ENCODE data around the gene APEH. TPM values are rescaled to one million over a fixed set of nuclear protein-coding genes. Genes with fewer than 3 reads are reported as not detected.
A peak's percentile ranks its signal among the peaks of the same experiment; 100 is the strongest.

APEH gene
- total and polyA plus RNA-seq, 9 of the 15 experiments (the other 6 are each of a cell fraction or from before 2014, with no cell fraction given), result 70.9 to 177 (median 117) TPM

DNA sequence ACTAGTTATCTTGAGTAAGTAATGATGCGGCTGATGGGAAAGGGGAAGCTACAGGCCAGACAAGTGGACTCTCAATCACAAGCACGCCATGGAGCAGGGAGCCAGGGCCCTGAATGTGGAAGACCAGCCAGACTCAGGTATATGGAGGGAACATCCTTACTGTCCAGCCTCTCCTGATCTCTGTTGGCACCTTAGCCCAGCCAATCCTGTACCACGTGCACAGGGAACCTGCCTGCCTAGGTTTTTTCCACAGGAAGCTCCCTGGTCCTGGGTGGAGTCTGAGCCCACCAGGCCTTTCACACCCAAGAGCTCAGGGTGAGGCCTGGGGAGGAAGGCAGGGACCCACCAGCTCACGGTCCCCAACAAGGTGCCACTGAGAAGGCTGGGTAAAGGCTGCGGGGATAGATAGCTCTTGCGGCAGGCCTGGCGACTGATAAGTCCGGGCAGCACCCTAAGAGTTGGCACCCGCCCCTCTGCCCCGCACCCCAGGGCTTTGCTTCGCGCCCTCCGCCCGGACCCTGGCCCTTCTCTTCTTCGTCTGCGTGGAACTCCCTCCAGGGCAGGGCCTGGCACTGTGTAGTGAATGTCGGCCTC is 933 bp upstream of the APEH start (continued):
- TF ChIP-seq MEF2D (tag; conservative IDR thresholded peaks at IDR 0.05; ENCODE audit: low read depth), result 0 out of 2 replicates have a peak, but pooled peaks have one; percentile 14
- TF ChIP-seq, protein P1, sequence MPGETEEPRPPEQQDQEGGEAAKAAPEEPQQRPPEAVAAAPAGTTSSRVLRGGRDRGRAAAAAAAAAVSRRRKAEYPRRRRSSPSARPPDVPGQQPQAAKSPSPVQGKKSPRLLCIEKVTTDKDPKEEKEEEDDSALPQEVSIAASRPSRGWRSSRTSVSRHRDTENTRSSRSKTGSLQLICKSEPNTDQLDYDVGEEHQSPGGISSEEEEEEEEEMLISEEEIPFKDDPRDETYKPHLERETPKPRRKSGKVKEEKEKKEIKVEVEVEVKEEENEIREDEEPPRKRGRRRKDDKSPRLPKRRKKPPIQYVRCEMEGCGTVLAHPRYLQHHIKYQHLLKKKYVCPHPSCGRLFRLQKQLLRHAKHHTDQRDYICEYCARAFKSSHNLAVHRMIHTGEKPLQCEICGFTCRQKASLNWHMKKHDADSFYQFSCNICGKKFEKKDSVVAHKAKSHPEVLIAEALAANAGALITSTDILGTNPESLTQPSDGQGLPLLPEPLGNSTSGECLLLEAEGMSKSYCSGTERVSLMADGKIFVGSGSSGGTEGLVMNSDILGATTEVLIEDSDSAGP (CRISPR knock-in tag; IDR thresholded peaks at IDR 0.05), result no peak
- no peak for TF ChIP-seq COPS2 (conservative IDR thresholded peaks at IDR 0.05)
- no peak for TF ChIP-seq RBM17 (IDR thresholded peaks at IDR 0.05; ENCODE audit: borderline replicate concordance, low read depth, low read length)
- no peak for TF ChIP-seq C11orf30 (IDR thresholded peaks at IDR 0.05; ENCODE audit: low read depth)
- TF ChIP-seq HCFC1 (IDR thresholded peaks at IDR 0.05; ENCODE audit: low read depth, low read length), result no peak
- no peak for TF ChIP-seq HDAC1 (IDR thresholded peaks at IDR 0.05)
- no peak for TF ChIP-seq MXI1 (IDR thresholded peaks at IDR 0.05; ENCODE audit: low read depth, low read length)
- TF ChIP-seq KAT2B (IDR thresholded peaks at IDR 0.05; ENCODE audit: low read depth, low read length), result no peak
- TF ChIP-seq, protein P2, sequence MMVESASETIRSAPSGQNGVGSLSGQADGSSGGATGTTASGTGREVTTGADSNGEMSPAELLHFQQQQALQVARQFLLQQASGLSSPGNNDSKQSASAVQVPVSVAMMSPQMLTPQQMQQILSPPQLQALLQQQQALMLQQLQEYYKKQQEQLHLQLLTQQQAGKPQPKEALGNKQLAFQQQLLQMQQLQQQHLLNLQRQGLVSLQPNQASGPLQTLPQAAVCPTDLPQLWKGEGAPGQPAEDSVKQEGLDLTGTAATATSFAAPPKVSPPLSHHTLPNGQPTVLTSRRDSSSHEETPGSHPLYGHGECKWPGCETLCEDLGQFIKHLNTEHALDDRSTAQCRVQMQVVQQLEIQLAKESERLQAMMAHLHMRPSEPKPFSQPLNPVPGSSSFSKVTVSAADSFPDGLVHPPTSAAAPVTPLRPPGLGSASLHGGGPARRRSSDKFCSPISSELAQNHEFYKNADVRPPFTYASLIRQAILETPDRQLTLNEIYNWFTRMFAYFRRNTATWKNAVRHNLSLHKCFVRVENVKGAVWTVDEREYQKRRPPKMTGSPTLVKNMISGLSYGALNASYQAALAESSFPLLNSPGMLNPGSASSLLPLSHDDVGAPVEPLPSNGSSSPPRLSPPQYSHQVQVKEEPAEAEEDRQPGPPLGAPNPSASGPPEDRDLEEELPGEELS (CRISPR knock-in tag; IDR thresholded peaks at IDR 0.05; ENCODE audit: borderline replicate concordance), result peak; percentile 49; the same call in 1 of the 2 replicates
- TF ChIP-seq ZC3H11A (IDR thresholded peaks at IDR 0.05; ENCODE audit: low read depth, low read length), result no peak
- TF ChIP-seq, protein P3, sequence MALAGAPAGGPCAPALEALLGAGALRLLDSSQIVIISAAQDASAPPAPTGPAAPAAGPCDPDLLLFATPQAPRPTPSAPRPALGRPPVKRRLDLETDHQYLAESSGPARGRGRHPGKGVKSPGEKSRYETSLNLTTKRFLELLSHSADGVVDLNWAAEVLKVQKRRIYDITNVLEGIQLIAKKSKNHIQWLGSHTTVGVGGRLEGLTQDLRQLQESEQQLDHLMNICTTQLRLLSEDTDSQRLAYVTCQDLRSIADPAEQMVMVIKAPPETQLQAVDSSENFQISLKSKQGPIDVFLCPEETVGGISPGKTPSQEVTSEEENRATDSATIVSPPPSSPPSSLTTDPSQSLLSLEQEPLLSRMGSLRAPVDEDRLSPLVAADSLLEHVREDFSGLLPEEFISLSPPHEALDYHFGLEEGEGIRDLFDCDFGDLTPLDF (CRISPR knock-in tag; IDR thresholded peaks at IDR 0.05), result no peak
- TF ChIP-seq ZNF583 (CRISPR knock-in tag; IDR thresholded peaks at IDR 0.05), result no peak
- TF ChIP-seq GTF2E2 (tag; IDR thresholded peaks at IDR 0.05), result no peak
- no peak for TF ChIP-seq ZBTB8A (IDR thresholded peaks at IDR 0.05; ENCODE audit: partially characterized antibody)
- no peak for TF ChIP-seq SIRT6 (IDR thresholded peaks at IDR 0.05; ENCODE audit: low read depth, low read length)
- TF ChIP-seq ZNF79 (CRISPR knock-in tag; IDR thresholded peaks at IDR 0.05; ENCODE audit: low read depth), result no peak
- TF ChIP-seq MYNN (IDR thresholded peaks at IDR 0.05), result no peak
- no peak for TF ChIP-seq MYNN (CRISPR knock-in tag; IDR thresholded peaks at IDR 0.05)
- TF ChIP-seq CBFB (CRISPR knock-in tag; IDR thresholded peaks at IDR 0.05), result no peak
- no peak for TF ChIP-seq ZNF444 (CRISPR knock-in tag; IDR thresholded peaks at IDR 0.05)
- no peak for TF ChIP-seq KLF13 (tag; IDR thresholded peaks at IDR 0.05; ENCODE audit: borderline replicate concordance, low read depth)
- TF ChIP-seq CBFA2T2 (conservative IDR thresholded peaks at IDR 0.05), result 0 out of 2 replicates have a peak, but pooled peaks have one; percentile 2
- no peak for TF ChIP-seq NR4A1 (CRISPR knock-in tag; IDR thresholded peaks at IDR 0.05)
- 0 out of 2 replicates have a peak, but pooled peaks have one; percentile 32 for TF ChIP-seq NR4A1 (tag; IDR thresholded peaks at IDR 0.05)
- no peak for TF ChIP-seq NR1H2 (CRISPR knock-in tag; IDR thresholded peaks at IDR 0.05)
- no peak for TF ChIP-seq PHB (CRISPR knock-in tag; IDR thresholded peaks at IDR 0.05)
- TF ChIP-seq LEF1 (IDR thresholded peaks at IDR 0.05), result no peak
